H4 (cell line): ENCODE measurements around the gene TIAM2. TPM values are rescaled to one million over a fixed set of nuclear protein-coding genes. Genes with fewer than 3 reads are reported as not detected.
"Not testable (repeated sequence)": the region's sequence is repeated elsewhere in the genome, so short reads cannot be mapped to it uniquely, and the experiment has no call there.

Experiments used
- DNase-seq: peaks from one replicate; pipeline ENCODE4 v3.0.0-alpha.2; 2015; ENCODE audit warnings: low spot score
- total RNA-seq: library from RNA; depleted of rRNA; stranded (reverse); fragments of >200 nt; shearing (Covaris generic); gene quantifications from 2 replicates; pipeline ENCODE4 v1.2.3, GENCODE V29; 2014

TIAM2 gene
- total RNA-seq, 1 experiment from 2014 or later = 5.7 TPM

DNA sequence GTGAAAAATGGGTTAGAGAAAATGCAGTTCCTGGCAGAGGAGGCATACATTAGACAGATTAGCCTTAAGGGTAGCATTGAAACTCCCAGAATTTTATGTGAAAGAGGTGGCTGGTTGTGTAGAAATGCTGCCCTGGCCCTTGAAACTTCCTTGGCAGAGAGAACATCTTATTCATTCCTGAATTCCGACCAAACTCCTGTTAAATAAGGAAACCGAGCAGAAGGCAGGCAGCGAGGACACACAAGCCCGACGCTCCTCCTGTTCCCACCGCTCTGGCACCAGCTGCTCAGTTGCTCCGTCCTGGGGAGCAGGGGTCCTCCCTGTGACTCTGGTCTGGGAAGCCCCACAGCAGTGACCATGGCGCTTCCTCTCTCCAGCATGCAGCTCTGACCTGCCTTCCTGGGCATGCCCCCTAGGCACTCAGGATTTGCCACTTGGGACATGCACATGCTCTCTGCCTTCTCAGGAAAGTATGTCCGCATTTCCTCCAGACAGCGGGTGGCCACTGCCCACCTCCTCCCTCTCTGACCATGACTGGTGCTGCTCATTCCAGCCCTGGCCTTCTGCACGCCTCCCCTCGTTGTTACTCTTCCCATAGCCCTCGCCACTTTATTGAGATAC, 233.5 kb downstream of the TIAM2 start:
- DNase-seq = no peak

DNA sequence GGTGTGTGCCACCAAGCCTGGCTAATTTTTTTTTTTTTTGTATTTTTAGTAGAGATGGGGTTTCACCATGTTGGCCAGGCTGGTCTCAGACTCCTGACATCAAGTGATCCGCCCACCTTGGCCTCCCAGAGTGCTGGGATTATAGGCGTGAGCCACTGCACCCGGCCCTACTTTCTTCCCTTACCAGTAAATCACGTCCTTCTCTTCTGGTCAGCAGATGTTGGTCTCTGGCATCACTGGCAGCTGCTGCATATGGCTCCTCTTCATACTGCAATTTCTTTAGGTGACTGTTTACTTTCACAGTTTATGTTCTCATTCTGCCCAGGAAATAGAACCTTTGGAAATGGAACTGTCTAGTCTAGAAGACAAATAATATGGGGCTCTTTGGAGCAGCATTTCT, 235.9 kb downstream of the TIAM2 start:
- DNase-seq = not testable (repeated sequence)

- no peak for DNase-seq
These were observed 237.7 kb downstream of the TIAM2 start for GRCh38 chr6:155232848-155233247.

- DNase-seq = no peak
These were observed 239.1 kb downstream of the TIAM2 start for GRCh38 chr6:155234167-155234566.

GRCh38 chr6:155234687-155235086, 239.6 kb downstream of the TIAM2 start:
- DNase-seq = no peak

DNA sequence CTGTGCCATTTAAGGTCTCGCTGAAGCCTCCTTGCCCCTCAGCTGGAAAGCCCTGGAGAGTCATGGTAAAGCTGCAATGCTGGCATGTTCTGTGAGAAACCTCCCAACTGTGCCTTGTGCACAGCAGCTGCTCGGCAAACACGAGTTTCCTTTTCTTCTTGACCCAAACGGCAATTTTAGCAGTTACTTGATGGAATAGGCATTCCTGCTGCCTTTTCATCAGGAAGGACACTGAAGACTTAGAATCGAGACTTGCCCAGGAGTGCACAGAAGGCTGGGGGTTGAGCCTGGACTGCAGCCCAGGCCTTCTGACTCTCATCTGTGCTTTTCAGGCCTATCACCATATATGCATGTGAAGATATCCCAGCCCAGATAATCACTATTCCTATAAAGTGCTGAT, 240.0 kb downstream of the TIAM2 start:
- DNase-seq = no peak

GRCh38 chr6:155237613-155238012, 242.5 kb downstream of the TIAM2 start:
- DNase-seq = no peak

DNA sequence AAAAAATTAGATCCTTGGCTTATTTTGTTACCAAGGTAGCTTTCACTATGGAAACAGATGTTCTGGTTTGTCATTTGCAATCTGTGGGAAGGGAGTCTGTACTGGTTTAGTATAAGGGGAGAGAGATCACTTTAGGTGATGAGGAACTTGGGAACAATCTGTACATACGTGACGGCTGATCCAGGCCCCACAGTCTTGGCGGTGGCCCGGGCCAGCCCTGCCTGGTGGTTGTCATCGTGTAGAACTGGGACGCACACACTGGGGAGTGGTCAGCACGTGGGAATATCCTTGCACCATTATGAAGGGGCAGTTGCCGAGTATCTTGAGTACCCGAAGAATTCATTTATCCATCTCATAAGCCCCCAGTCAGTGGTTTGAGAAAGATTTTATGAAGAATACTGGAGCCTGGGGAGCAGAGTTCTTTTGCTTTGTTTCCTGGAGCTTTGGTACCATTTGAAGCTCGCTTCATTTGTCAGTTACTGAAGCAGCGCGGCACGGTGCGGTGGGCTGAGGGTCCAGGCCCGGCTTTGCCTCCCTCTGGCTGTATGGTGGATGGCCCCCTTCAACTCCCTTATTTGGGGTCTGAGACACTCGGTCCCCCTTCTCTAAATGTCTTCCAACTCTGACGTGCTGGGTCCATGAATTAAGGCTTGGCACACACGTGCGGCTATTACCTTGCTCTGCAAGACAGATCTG, 245.9 kb downstream of the TIAM2 start:
- DNase-seq = no peak

- DNase-seq = no peak
These were observed 246.9 kb downstream of the TIAM2 start for GRCh38 chr6:155241966-155242365.

DNA sequence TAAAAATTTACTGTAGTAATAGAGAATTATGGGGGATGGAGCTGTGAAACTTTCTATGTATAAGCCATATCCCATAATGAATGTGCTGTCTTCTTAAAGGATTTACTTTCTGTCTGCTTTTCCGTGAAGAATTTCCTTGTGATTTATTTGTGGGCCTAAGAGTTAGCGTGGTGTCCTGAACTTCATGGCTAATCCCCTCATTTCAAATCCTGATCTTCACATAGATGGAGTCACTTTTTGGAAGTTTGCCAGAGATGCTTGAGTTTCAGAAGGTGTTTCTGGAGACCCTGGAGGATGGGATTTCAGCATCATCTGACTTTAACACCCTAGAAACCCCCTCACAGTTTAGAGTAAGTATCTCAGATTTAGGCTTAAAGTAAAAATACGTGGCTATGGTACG, 249.3 kb downstream of the TIAM2 start:
- DNase-seq = no peak

DNA sequence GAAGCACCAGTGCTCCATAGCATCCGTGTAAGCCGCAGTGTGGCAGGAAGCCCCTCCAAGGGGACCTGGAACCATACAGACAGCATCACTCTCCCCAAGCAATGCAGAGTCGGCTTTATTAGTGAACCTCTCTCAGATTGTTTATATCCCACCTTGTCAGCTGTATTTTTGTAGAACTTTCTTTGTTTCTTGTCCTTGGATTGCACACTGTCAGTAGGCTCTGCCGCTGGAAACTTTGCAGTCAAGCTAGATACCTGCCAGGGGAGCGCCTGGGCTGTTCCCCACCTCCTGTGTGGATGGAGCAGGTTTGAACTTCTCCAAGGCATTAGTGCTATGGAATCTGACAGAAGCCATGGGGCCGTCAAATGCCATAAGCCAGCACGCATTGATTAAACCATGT, 250.1 kb downstream of the TIAM2 start:
- DNase-seq = no peak

GRCh38 chr6:155245831-155246230, 250.7 kb downstream of the TIAM2 start:
- DNase-seq = no peak

- DNase-seq = no peak
These were observed 251.7 kb downstream of the TIAM2 start for GRCh38 chr6:155246825-155247224.

DNA sequence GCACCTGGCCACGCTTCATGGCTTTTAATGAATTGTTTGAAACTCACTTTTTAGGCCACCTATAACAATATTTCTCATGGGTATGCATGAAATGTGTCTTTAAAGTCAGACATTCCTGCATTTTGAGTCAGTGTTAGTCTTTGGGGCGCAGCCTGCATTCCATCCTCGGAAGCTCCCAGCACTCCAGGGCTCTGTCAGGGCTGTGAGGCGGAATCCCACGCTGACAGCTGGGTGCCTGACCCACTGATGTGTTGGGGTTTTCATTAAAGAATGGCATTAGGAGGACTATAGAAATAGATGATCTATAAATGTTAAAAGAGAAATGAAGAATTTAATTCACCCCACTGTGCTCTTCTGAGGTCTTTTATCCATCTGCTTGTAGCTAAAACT, 252.5 kb downstream of the TIAM2 start:
- no peak for DNase-seq

DNA sequence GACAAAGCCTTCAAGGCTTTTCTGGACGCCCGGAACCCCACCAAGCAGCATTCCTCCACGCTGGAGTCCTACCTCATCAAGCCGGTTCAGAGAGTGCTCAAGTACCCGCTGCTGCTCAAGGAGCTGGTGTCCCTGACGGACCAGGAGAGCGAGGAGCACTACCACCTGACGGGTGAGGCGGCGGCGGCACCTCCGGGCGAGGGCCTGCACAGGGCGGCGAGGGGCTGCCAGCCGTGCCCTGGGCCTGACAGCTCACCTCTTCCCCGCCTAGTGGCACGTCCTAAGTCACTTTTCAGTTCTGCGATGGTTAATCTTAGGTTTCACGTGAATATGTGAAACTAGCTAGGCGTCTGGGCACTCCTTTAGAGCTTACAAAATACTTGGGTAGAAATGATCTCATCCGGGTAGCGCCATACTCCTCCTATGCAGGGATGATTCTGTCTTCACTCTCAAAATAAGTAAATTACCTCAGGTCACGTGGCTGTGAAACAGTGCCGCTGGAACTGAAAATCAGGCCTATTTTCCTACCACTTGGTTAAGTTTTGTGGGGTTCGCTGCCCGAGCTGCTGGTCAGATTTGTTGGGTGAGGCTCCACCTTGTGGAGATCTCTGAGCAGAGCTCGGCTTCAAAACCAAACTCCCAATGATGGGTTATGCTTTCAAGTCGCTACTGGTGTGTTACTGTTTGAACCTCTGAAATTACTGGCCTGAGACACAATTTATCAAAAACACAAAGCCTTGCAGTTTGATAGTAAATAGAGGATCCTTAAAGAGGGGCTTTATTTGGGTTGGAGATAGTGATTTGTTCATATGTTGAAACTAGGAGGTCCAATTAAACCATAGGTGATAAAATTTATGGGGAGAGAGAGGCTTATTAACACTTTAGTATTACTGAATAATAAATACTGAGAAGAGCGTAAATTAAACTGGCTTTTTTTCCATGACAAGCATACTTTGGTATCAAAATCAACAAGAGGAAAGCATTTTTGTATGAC, 253.2 kb downstream of the TIAM2 start:
- peak; percentile 6 for DNase-seq

DNA sequence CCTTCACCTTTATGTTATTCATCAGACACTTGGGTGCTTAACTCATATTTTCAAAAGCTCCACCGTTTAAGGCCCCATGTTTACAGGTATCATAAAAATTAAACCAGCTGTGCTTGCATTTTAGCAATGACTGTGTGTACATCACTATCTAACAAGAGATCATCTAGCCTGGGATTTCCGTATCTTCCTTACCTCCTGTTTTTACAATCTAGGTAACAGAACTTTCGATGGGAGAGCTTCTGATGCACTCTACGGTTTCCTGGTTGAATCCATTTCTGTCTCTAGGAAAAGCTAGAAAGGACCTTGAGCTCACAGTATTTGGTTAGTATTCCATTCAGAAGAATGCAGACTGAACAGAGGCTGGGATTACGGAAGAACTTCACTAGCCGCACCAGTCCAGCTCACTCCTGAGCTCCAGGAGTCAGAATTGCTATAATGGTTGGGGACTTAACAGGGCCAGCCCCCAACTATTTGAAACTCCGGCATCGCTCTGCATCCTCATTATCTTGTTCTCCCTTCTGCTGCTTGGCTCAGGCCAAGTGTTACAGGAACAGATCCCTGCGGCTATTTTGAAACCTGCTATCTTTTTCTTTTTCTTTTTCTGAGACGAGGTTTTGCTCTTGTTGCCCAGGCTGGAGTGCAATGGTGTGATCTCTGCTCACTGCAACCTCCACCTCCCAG, 255.7 kb downstream of the TIAM2 start:
- DNase-seq = no peak

GRCh38 chr6:155252581-155252980, 257.5 kb downstream of the TIAM2 start:
- DNase-seq = no peak

- DNase-seq = no peak
These were observed 258.2 kb downstream of the TIAM2 start for GRCh38 chr6:155253337-155253736.

DNA sequence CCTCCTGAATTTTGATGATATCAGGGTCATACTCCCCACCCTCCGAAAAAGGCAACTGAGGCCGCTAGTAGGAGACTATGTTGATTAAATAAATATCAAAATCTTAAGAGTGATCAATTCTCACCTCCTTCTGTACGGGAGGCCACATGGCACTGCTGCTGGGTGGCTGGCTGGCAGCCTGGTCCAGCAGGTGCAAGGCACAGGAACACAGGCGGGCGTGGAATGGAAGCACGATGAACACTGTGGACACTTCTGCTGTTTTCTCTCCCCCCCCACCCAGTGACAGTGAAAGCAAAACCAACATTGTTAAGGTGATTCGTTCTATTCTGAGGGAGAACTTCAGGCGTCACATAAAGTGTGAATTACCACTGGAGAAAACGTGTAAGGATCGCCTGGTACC, 259.0 kb downstream of the TIAM2 start:
- no peak for DNase-seq

DNA sequence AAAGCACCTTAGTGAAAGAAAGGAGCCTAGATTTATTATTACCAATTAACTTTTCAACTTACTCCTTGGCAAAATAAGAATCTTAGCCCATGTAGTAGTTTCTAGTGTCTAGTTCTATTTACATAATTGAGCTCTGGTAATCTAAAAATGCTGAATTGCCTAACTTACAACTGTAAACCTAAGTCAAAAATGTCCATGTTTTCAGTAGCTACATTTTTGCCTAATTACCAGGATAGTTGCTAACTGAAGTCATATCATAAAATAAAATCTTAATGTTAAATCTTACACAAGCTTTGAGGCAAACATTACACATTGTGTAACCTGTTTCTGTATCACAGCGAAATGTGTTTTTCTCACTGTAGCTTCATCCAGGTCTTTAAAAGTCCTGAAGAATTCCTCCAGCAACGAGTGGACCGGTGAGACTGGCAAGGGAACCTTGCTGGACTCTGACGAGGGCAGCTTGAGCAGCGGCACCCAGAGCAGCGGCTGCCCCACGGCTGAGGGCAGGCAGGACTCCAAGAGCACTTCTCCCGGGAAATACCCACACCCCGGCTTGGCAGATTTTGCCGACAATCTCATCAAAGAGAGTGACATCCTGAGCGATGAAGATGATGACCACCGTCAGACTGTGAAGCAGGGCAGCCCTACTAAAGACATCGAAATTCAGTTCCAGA, 261.1 kb downstream of the TIAM2 start:
- DNase-seq = no peak

DNA sequence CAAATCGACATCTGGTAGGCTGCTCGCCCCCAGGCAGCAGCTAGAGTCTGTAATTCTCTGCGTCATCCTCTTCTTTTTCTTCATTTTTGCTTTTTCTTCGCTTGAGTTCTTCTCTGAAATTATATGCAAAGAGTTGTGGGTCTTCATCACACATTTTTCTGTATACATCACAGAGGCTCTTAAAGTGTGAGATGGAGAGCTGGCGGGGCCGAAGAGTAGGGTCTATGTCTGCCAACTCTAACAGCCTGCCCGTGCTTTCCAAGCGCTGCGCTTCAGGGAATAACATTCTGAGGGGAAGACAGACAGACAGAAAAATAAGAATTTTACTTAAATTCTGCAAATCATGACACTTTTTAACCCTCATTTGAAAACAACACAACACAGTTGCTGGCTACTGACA, 262.7 kb downstream of the TIAM2 start:
- DNase-seq = no peak
